HG03575 (cell line): ENCODE data around the gene ASAP2.

ENCODE experiments used
- ATAC-seq: cut with Tn5 transposase; IDR thresholded peaks from one replicate; pipeline ENCODE4 v1.9.1; 2021; ENCODE audit not compliant: unreplicated experiment, insufficient number of reproducible peaks, low FRiP score; ENCODE audit errors: extremely low read depth

Gene ASAP2

GRCh38 chr2:9300214-9300613, 93.6 kb downstream of the ASAP2 start:
- ATAC-seq = no peak

- ATAC-seq = no peak
Observed at GRCh38 chr2:9300829-9301453, 94.3 kb downstream of the ASAP2 start.

- no peak for ATAC-seq
Observed at GRCh38 chr2:9302755-9303154, 96.1 kb downstream of the ASAP2 start.

GRCh38 chr2:9303528-9304225, 97.1 kb downstream of the ASAP2 start:
- ATAC-seq = no peak

- ATAC-seq = no peak
Observed at GRCh38 chr2:9306911-9307310, 100.3 kb downstream of the ASAP2 start.

GRCh38 chr2:9307535-9307934, 100.9 kb downstream of the ASAP2 start:
- ATAC-seq = no peak

- ATAC-seq = no peak
Observed at GRCh38 chr2:9308186-9308955, 101.8 kb downstream of the ASAP2 start.

GRCh38 chr2:9309147-9309546, 102.5 kb downstream of the ASAP2 start:
- no peak for ATAC-seq

GRCh38 chr2:9310377-9310776, 103.8 kb downstream of the ASAP2 start:
- no peak for ATAC-seq

GRCh38 chr2:9310798-9311197, 104.2 kb downstream of the ASAP2 start:
- ATAC-seq = no peak

GRCh38 chr2:9311488-9311887, 104.9 kb downstream of the ASAP2 start:
- no peak for ATAC-seq

GRCh38 chr2:9312591-9312990, 106.0 kb downstream of the ASAP2 start:
- no peak for ATAC-seq

- no peak for ATAC-seq
Observed at GRCh38 chr2:9313443-9313842, 106.8 kb downstream of the ASAP2 start.

- no peak for ATAC-seq
Observed at GRCh38 chr2:9315280-9315847, 108.8 kb downstream of the ASAP2 start.

- no peak for ATAC-seq
Observed at GRCh38 chr2:9317559-9317958, 110.9 kb downstream of the ASAP2 start.

GRCh38 chr2:9318461-9319337, 112.1 kb downstream of the ASAP2 start:
- ATAC-seq = no peak

GRCh38 chr2:9319338-9319715, 112.7 kb downstream of the ASAP2 start:
- ATAC-seq = no peak

- no peak for ATAC-seq
Observed at GRCh38 chr2:9322576-9322975, 116.0 kb downstream of the ASAP2 start.

GRCh38 chr2:9325428-9325827, 118.8 kb downstream of the ASAP2 start:
- no peak for ATAC-seq
